KOPT-K1 (cell line): ENCODE measurements around the gene RNF4.
"Not testable (repeated sequence)": the region's sequence is repeated elsewhere in the genome, so short reads cannot be mapped to it uniquely, and the experiment has no call there.

ENCODE experiments used
- H3K27ac ChIP-seq: fragments of 200-600 bp; sonication (generic); 2 replicates; pipeline ENCODE4 v1.5.1; 2016; ENCODE audit warnings: antibody characterized with exemption, mild to moderate bottlenecking, low read depth, low read length; ENCODE audit not compliant: poor library complexity, severe bottlenecking
- H3K36me3 ChIP-seq: fragments of 200-600 bp; sonication (generic); 2 replicates; pipeline ENCODE4 v1.5.1; 2017; ENCODE audit warnings: antibody characterized with exemption, mild to moderate bottlenecking, low read length, moderate library complexity; ENCODE audit not compliant: insufficient read depth
- H3K9me3 ChIP-seq: fragments of 200-600 bp; sonication (generic); 2 replicates; pipeline ENCODE4 v1.5.1; 2017; ENCODE audit warnings: antibody characterized with exemption, low read length, mild to moderate bottlenecking; ENCODE audit not compliant: insufficient read depth, poor library complexity, severe bottlenecking

RNF4 gene

GRCh38 chr4:2512396-2513135 is 43.7 kb downstream of the RNF4 start:
- Histone ChIP-seq H3K36me3 (peaks cover 99% of the 10 kb centered on the region), H3K27ac (no peak overlapping the region), H3K9me3 (no peaks in the 10 kb centered on the region)

GRCh38 chr4:2514193-2514592 is 45.3 kb downstream of the RNF4 start:
- not testable (repeated sequence) for H3K27ac ChIP-seq, H3K9me3 ChIP-seq
- H3K36me3 ChIP-seq = peaks cover 98% of the 10 kb centered on the region

GRCh38 chr4:2514944-2515343 is 46.0 kb downstream of the RNF4 start:
- peaks cover 92% of the 10 kb centered on the region for H3K36me3 ChIP-seq

GRCh38 chr4:2515830-2516550 is 47.1 kb downstream of the RNF4 start:
- Histone ChIP-seq H3K27ac (no peak overlapping the region), H3K36me3 (peaks cover 81% of the 10 kb centered on the region), H3K9me3 (no peaks in the 10 kb centered on the region)

More at GRCh38 chr4:2514944-2515343, 46.0 kb downstream of the RNF4 start:
- H3K9me3 ChIP-seq, H3K27ac ChIP-seq: not testable (repeated sequence)

GRCh38 chr4:2516635-2517034 is 47.7 kb downstream of the RNF4 start:
- H3K9me3 ChIP-seq = no peaks in the 10 kb centered on the region
- H3K27ac ChIP-seq = no peak overlapping the region
- peaks cover 76% of the 10 kb centered on the region for H3K36me3 ChIP-seq

GRCh38 chr4:2526559-2526958 is 57.7 kb downstream of the RNF4 start:
- no peaks in the 10 kb centered on the region for H3K36me3 ChIP-seq
- no peaks in the 10 kb centered on the region for H3K9me3 ChIP-seq
- H3K27ac ChIP-seq = no peak overlapping the region

- Histone ChIP-seq H3K9me3 (no peaks in the 10 kb centered on the region), H3K27ac (peak overlapping the region; percentile 81)
Observed at GRCh38 chr4:2534904-2535375, 66.0 kb downstream of the RNF4 start.

GRCh38 chr4:2535376-2536192 is 66.7 kb downstream of the RNF4 start:
- Histone ChIP-seq H3K36me3 (peaks cover 10% of the 10 kb centered on the region), H3K27ac (peak overlapping the region; percentile 81), H3K9me3 (no peaks in the 10 kb centered on the region)

More at GRCh38 chr4:2534904-2535375, 66.0 kb downstream of the RNF4 start:
- peaks cover 10% of the 10 kb centered on the region for H3K36me3 ChIP-seq

- H3K27ac ChIP-seq = peak within 1 kb of the TSS; percentile 81
- H3K36me3 ChIP-seq = peaks cover 10% of the 10 kb centered on the region
- no peaks in the 10 kb centered on the region for H3K9me3 ChIP-seq
Observed at GRCh38 chr4:2536193-2537010, 67.5 kb downstream of the RNF4 start, which contains the start of gene FAM193A. Gene FAM193A, plus strand, starts transcription at chr4:2536647. Its CDS starts 269 bp downstream, at chr4:2536916.

- Histone ChIP-seq H3K9me3 (no peaks in the 10 kb centered on the region), H3K27ac (peak overlapping the region; percentile 78), H3K36me3 (peaks cover 10% of the 10 kb centered on the region)
Observed at GRCh38 chr4:2537011-2537830, 68.3 kb downstream of the RNF4 start.

- peaks cover 20% of the 10 kb centered on the region for H3K36me3 ChIP-seq
- not testable (repeated sequence) for H3K27ac ChIP-seq, H3K9me3 ChIP-seq
Observed at GRCh38 chr4:2543580-2544191, 74.8 kb downstream of the RNF4 start.

GRCh38 chr4:2545321-2546013 is 76.6 kb downstream of the RNF4 start:
- Histone ChIP-seq H3K27ac (no peak overlapping the region), H3K9me3 (no peaks in the 10 kb centered on the region), H3K36me3 (peaks cover 10% of the 10 kb centered on the region)

- no peaks in the 10 kb centered on the region for H3K9me3 ChIP-seq
Observed at GRCh38 chr4:2546286-2546823, 77.4 kb downstream of the RNF4 start.

More at GRCh38 chr4:2546286-2546823, 77.4 kb downstream of the RNF4 start:
- Histone ChIP-seq H3K36me3 (peaks cover 10% of the 10 kb centered on the region), H3K27ac (no peak overlapping the region)
